Neural progenitor cell (in vitro differentiated cells): ENCODE data around the gene ADAMTSL1. TPM values are rescaled to one million over a fixed set of nuclear protein-coding genes. Genes with fewer than 3 reads are reported as not detected.

ENCODE experiments used
- DNase-seq: peaks from one replicate; pipeline ENCODE4 v3.0.0-alpha.2; 2016; ENCODE audit warnings: low spot score
- H2AFZ ChIP-seq: fragments of 200-600 bp; sonication (generic); replicated peaks from 2 replicates; pipeline ENCODE4 v1.6.1; 2016; ENCODE audit warnings: antibody characterized with exemption
- H3F3A ChIP-seq: fragments of 200-600 bp; sonication (generic); 2 replicates; pipeline ENCODE4 v1.6.1; 2016; ENCODE audit warnings: antibody characterized with exemption, low read depth
- H3K27ac ChIP-seq: fragments of 200-600 bp; sonication (generic); 2 replicates; pipeline ENCODE4 v1.5.1; 2016; ENCODE audit warnings: mild to moderate bottlenecking
- H3K27me3 ChIP-seq: fragments of 200-600 bp; sonication (generic); 2 replicates; pipeline ENCODE4 v1.6.1; 2016; ENCODE audit warnings: mild to moderate bottlenecking, moderate library complexity
- H3K36me3 ChIP-seq: fragments of 200-600 bp; sonication (generic); 2 replicates; pipeline ENCODE4 v1.5.1; 2016
- H3K4me1 ChIP-seq: fragments of 200-600 bp; sonication (generic); 2 replicates; pipeline ENCODE4 v1.6.1; 2016; ENCODE audit warnings: mixed run types
- H3K4me2 ChIP-seq: fragments of 200-600 bp; sonication (generic); 2 replicates; pipeline ENCODE4 v1.6.1; 2016
- H3K4me3 ChIP-seq: fragments of 200-600 bp; sonication (generic); 2 replicates; pipeline ENCODE4 v1.5.1; 2016
- H3K79me2 ChIP-seq: fragments of 200-600 bp; sonication (generic); 2 replicates; pipeline ENCODE4 v1.6.1; 2016; ENCODE audit warnings: low read depth
- H3K9ac ChIP-seq: fragments of 200-600 bp; sonication (generic); 2 replicates; pipeline ENCODE4 v1.6.1; 2016
- H3K9me3 ChIP-seq: fragments of 200-600 bp; sonication (generic); 2 replicates; pipeline ENCODE4 v1.5.1; 2016; ENCODE audit warnings: low read depth
- H4K20me1 ChIP-seq: fragments of 200-600 bp; sonication (generic); 2 replicates; pipeline ENCODE4 v1.6.1; 2016; ENCODE audit warnings: low read depth
- H3K27ac Mint-ChIP-seq: 3 replicates; pipeline ENCODE4 v1.8.0; 2021; ENCODE audit warnings: mixed read lengths
- H3K27me3 Mint-ChIP-seq: 2 replicates; pipeline ENCODE4 v1.8.0; 2022; ENCODE audit warnings: low read depth, mild to moderate bottlenecking, inconsistent platforms, moderate library complexity, mixed read lengths; ENCODE audit not compliant: insufficient read depth
- H3K36me3 Mint-ChIP-seq: 3 replicates; pipeline ENCODE4 v1.8.0; 2021; ENCODE audit warnings: mixed read lengths
- H3K4me1 Mint-ChIP-seq: 3 replicates; pipeline ENCODE4 v1.8.0; 2021; ENCODE audit warnings: mixed read lengths
- H3K4me3 Mint-ChIP-seq: 3 replicates; pipeline ENCODE4 v1.8.0; 2021; ENCODE audit warnings: mild to moderate bottlenecking, moderate library complexity, mixed read lengths
- H3K9me3 Mint-ChIP-seq: 3 replicates; pipeline ENCODE4 v1.8.0; 2020; ENCODE audit warnings: mixed read lengths
- EZH2 ChIP-seq: fragments of 200-600 bp; sonication (generic); IDR thresholded peaks from 2 replicates; pipeline ENCODE4 v1.6.1; 2017; ENCODE audit warnings: antibody characterized with exemption, mild to moderate bottlenecking, moderate library complexity
- EZH2phosphoT487 ChIP-seq: fragments of 200-600 bp; sonication (generic); IDR thresholded peaks from 2 replicates; pipeline ENCODE4 v1.6.1; 2017; ENCODE audit warnings: antibody characterized with exemption
- total RNA-seq: library from RNA; depleted of rRNA; stranded (reverse); fragments of >200 nt; gene quantifications from 2 replicates; pipeline ENCODE4 v1.2.3, GENCODE V29; 2015; ENCODE audit warnings: low replicate concordance
- TF ChIP-seq, protein P1 (sequence below): fragments of 200-600 bp; sonication (generic); IDR thresholded peaks from 2 replicates; pipeline ENCODE4 v1.5.1; 2017; ENCODE audit warnings: antibody characterized with exemption, mild to moderate bottlenecking

The ADAMTSL1 gene
- total RNA-seq, 1 donor from 2014 or later, result 0.73 TPM

DNA sequence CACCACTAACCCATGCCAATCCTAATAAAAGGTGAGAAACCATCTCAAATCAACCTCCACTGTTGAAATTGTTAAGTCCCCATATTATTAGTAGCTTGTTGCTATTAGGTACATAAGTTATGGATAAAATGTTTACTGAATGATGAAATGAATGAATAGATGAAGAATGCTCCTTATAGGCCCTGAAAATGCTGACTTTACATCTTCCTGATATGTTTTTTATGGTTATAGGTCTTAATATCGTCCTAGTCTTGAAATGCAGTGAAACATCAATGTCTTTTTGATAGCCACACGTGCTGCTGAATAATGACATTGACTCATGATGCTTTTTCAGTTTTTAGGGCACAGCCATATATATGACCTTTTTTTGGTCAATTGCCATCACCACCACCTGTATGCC, 281.3 kb downstream of the ADAMTSL1 start:
- Histone ChIP-seq H3K9ac (no peak overlapping the region), H2AFZ (no peak overlapping the region), H3K79me2 (no peaks in the 10 kb centered on the region), H3K9me3 (no peaks in the 10 kb centered on the region), H3F3A (no peaks in the 10 kb centered on the region), H3K4me2 (no peak overlapping the region), H4K20me1 (no peaks in the 10 kb centered on the region), H3K36me3 (no peaks in the 10 kb centered on the region), H3K27ac (no peak overlapping the region), H3K27me3 (no peaks in the 10 kb centered on the region), H3K4me3 (no peak overlapping the region), H3K4me1 (no peaks in the 10 kb centered on the region)
- Mint-ChIP-seq H3K4me1 (no peaks in the 10 kb centered on the region), H3K27ac (no peak overlapping the region), H3K9me3 (no peaks in the 10 kb centered on the region), H3K4me3 (no peak overlapping the region), H3K36me3 (no peaks in the 10 kb centered on the region), H3K27me3 (no peaks in the 10 kb centered on the region)
- TF ChIP-seq EZH2phosphoT487 (no peak), EZH2 (no peak)
- TF ChIP-seq, protein P1, sequence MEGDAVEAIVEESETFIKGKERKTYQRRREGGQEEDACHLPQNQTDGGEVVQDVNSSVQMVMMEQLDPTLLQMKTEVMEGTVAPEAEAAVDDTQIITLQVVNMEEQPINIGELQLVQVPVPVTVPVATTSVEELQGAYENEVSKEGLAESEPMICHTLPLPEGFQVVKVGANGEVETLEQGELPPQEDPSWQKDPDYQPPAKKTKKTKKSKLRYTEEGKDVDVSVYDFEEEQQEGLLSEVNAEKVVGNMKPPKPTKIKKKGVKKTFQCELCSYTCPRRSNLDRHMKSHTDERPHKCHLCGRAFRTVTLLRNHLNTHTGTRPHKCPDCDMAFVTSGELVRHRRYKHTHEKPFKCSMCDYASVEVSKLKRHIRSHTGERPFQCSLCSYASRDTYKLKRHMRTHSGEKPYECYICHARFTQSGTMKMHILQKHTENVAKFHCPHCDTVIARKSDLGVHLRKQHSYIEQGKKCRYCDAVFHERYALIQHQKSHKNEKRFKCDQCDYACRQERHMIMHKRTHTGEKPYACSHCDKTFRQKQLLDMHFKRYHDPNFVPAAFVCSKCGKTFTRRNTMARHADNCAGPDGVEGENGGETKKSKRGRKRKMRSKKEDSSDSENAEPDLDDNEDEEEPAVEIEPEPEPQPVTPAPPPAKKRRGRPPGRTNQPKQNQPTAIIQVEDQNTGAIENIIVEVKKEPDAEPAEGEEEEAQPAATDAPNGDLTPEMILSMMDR, result no peak
- DNase-seq, result no peak

DNA sequence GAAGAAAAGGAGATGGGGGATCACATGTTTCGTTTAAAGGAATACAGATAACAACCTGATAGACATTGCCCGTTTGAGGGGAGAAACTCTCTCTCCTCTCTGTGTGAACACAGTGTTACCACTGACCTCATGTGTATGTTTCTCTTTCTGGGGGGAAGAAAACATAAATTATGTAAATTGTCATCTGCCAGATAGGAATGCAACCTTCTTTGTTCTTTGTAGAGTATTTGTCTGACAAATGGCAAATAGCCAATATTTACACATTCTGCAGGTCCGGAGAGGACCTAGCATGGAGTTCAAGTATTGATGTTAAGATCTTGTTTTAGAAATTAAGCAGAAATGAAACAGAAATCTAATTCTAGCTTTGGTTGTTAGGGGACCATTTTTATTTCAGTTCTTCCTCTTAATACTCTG, 282.8 kb downstream of the ADAMTSL1 start:
- H3F3A ChIP-seq, result no peaks in the 10 kb centered on the region
- DNase-seq, result no peak
- no peaks in the 10 kb centered on the region for H3K27me3 ChIP-seq
- no peak overlapping the region for H3K9ac ChIP-seq
- no peaks in the 10 kb centered on the region for H3K27me3 Mint-ChIP-seq
- H3K9me3 Mint-ChIP-seq, result no peaks in the 10 kb centered on the region
- no peak for TF ChIP-seq EZH2
- TF ChIP-seq, protein P1, result no peak
- TF ChIP-seq EZH2phosphoT487, result no peak
- no peak overlapping the region for H3K4me3 ChIP-seq
- no peaks in the 10 kb centered on the region for H3K36me3 ChIP-seq
- H3K4me2 ChIP-seq, result no peak overlapping the region
- no peaks in the 10 kb centered on the region for H3K4me1 ChIP-seq
- H4K20me1 ChIP-seq, result no peaks in the 10 kb centered on the region
- H3K4me3 Mint-ChIP-seq, result no peak overlapping the region
- H3K27ac Mint-ChIP-seq, result no peak overlapping the region
- H3K4me1 Mint-ChIP-seq, result no peaks in the 10 kb centered on the region
- no peak overlapping the region for H2AFZ ChIP-seq
- H3K36me3 Mint-ChIP-seq, result no peaks in the 10 kb centered on the region
- H3K27ac ChIP-seq, result no peak overlapping the region
- H3K9me3 ChIP-seq, result no peaks in the 10 kb centered on the region
- no peaks in the 10 kb centered on the region for H3K79me2 ChIP-seq

DNA sequence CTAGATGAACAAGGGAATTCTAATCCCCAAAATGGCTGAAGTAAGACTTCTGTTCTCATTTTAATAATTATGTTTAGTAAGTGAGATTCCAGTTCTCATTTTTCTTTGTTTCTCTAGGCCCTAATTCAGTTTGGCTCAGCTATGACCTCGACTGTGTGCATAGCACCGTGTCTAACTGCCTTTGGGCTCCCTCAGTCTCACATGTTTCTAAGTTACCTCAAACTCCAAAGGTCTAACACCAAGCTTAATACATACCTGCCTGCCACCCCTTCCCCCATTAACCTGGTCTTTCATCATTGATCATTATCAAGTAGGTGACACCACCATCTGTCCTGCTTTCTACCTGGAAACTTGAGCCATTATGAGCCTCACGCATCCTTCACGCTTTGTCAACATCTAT, 285.9 kb downstream of the ADAMTSL1 start:
- Histone ChIP-seq H3K27me3 (no peaks in the 10 kb centered on the region), H3K36me3 (no peaks in the 10 kb centered on the region), H3K79me2 (no peaks in the 10 kb centered on the region), H3K27ac (no peak overlapping the region), H3K4me3 (no peak overlapping the region), H3K9ac (no peak overlapping the region), H3K4me2 (no peak overlapping the region), H2AFZ (no peak overlapping the region), H3K9me3 (no peaks in the 10 kb centered on the region), H3K4me1 (no peaks in the 10 kb centered on the region), H4K20me1 (no peaks in the 10 kb centered on the region), H3F3A (no peaks in the 10 kb centered on the region)
- TF ChIP-seq, protein P1, result no peak
- TF ChIP-seq EZH2 (no peak), EZH2phosphoT487 (no peak)
- Mint-ChIP-seq H3K27me3 (peaks cover 2% of the 10 kb centered on the region), H3K36me3 (no peaks in the 10 kb centered on the region), H3K9me3 (no peaks in the 10 kb centered on the region), H3K4me3 (no peak overlapping the region), H3K27ac (no peak overlapping the region), H3K4me1 (no peaks in the 10 kb centered on the region)
- no peak for DNase-seq
